Nephron progenitor cell (in vitro differentiated cells): ENCODE measurements around the gene ACBD7.

Source experiments
- DNase-seq: peaks from one replicate; pipeline ENCODE4 v3.0.0; 2021
- H3K27ac Mint-ChIP-seq: 2 replicates; pipeline ENCODE4 v1.8.0; 2021; ENCODE audit warnings: mild to moderate bottlenecking, moderate library complexity, mixed read lengths
- H3K27me3 Mint-ChIP-seq: 2 replicates; pipeline ENCODE4 v1.8.0; 2021; ENCODE audit warnings: mild to moderate bottlenecking, low read depth, mixed read lengths; ENCODE audit not compliant: poor library complexity
- H3K36me3 Mint-ChIP-seq: 2 replicates; pipeline ENCODE4 v1.8.0; 2021; ENCODE audit warnings: low read depth, mixed read lengths
- H3K4me1 Mint-ChIP-seq: 2 replicates; pipeline ENCODE4 v1.8.0; 2021; ENCODE audit warnings: mixed read lengths
- H3K4me3 Mint-ChIP-seq: 2 replicates; pipeline ENCODE4 v1.8.0; 2021; ENCODE audit warnings: mild to moderate bottlenecking, moderate library complexity, mixed read lengths
- H3K9me3 Mint-ChIP-seq: 2 replicates; pipeline ENCODE4 v1.8.0; 2021; ENCODE audit warnings: mild to moderate bottlenecking, moderate library complexity, mixed read lengths
- TF ChIP-seq, protein P1 (sequence below): fragments of 200-600 bp; sonication (generic); IDR thresholded peaks from 2 replicates; pipeline ENCODE4 v1.5.0; 2021; ENCODE audit warnings: antibody characterized with exemption

The ACBD7 gene

DNA sequence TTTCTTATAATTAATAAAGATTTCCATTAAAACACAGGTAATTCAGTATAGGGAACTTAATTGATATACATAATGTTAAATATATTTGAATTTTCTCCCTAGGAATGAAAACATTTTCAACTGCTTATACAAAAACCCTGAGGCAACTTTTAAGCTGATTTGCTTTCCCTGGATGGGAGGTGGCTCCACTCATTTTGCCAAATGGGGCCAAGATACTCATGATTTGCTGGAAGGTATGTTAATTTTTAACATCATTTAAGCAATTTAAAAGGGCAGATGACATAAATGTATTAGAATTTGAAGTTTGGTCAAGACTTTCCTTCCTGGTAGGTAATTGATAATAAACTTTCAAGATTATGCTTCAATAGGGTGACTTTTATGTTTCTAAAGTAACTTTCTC lies 39.0 kb downstream of the ACBD7 start:
- DNase-seq: no peak
- no peak overlapping the region for H3K27ac Mint-ChIP-seq
- no peak overlapping the region for H3K4me3 Mint-ChIP-seq
- H3K36me3 Mint-ChIP-seq: no peaks in the 10 kb centered on the region
- peaks cover 19% of the 10 kb centered on the region for H3K27me3 Mint-ChIP-seq
- H3K9me3 Mint-ChIP-seq: peaks cover 3% of the 10 kb centered on the region
- TF ChIP-seq, protein P1, sequence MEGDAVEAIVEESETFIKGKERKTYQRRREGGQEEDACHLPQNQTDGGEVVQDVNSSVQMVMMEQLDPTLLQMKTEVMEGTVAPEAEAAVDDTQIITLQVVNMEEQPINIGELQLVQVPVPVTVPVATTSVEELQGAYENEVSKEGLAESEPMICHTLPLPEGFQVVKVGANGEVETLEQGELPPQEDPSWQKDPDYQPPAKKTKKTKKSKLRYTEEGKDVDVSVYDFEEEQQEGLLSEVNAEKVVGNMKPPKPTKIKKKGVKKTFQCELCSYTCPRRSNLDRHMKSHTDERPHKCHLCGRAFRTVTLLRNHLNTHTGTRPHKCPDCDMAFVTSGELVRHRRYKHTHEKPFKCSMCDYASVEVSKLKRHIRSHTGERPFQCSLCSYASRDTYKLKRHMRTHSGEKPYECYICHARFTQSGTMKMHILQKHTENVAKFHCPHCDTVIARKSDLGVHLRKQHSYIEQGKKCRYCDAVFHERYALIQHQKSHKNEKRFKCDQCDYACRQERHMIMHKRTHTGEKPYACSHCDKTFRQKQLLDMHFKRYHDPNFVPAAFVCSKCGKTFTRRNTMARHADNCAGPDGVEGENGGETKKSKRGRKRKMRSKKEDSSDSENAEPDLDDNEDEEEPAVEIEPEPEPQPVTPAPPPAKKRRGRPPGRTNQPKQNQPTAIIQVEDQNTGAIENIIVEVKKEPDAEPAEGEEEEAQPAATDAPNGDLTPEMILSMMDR: no peak
- H3K4me1 Mint-ChIP-seq: no peaks in the 10 kb centered on the region

DNA sequence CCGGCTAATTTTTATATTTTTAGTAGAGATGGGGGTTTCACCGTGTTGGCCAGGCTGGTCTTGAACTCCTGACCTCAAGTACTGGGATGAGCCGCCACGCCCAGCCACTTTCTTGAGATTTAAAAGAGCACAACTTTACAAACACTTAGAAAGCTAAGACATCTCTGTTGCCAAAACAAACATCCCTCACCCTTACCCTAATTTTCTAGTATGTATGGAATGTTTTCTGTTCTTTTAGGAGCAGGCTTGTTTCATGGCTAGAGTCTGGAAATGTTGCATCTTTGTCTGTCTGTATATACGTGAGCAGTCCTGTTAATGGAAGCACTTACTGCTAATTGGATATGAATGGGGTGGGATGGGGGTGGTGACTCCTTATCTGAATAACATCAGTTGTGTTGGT lies 42.0 kb downstream of the ACBD7 start:
- no peaks in the 10 kb centered on the region for H3K4me1 Mint-ChIP-seq
- H3K27me3 Mint-ChIP-seq: peaks cover 15% of the 10 kb centered on the region
- H3K4me3 Mint-ChIP-seq: no peak overlapping the region
- TF ChIP-seq, protein P1: no peak
- no peaks in the 10 kb centered on the region for H3K36me3 Mint-ChIP-seq
- no peak overlapping the region for H3K27ac Mint-ChIP-seq
- H3K9me3 Mint-ChIP-seq: peaks cover 4% of the 10 kb centered on the region
- no peak for DNase-seq

DNA sequence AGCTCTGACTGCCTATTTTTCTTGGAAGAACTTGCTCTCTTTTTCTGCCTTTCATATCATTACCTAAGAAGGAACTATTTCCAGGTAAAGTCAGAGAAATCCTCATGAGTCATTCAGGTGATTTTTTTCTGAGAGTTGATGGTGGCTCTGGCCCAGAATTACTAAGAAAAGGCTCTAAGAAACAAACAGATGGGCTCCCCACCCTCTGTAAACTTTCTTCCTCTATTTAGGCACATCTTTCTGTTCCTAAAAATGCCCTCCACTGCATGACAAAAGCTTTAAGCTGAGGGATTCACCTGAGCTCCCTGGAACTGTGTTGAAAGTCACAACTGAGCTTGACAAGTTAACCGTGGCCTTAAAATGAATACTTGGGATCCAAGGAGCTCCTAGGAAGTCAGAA lies 43.2 kb downstream of the ACBD7 start:
- no peak for DNase-seq
- TF ChIP-seq, protein P1: no peak
- Mint-ChIP-seq H3K4me3 (no peak overlapping the region), H3K9me3 (peaks cover 4% of the 10 kb centered on the region), H3K36me3 (no peaks in the 10 kb centered on the region), H3K27ac (no peak overlapping the region), H3K4me1 (no peaks in the 10 kb centered on the region), H3K27me3 (peaks cover 15% of the 10 kb centered on the region)

DNA sequence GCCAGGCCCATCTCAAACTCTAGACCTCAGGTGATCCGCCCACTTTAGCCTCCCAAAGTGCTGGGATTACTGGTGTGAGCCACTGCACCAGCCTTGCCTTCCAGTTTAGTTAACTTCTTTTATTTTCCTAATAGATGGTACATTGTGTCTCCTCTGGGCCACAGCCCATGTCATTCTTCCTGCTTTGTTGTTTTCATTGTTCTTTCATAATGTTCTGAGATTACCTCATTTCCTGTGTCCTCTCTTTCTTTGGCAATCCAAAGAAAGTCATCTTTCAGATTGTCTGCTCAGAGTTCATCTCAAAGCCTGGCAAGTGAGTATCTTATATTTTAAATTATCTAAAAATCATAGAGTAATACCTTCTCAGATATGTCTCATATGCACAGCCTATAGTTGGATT lies 44.9 kb downstream of the ACBD7 start, which contains the start of gene OLAH:
TSS of gene OLAH (plus strand) at position 270 of the 400 bp plus-strand sequence. CDS start 3,346 bp downstream, outside the sequence.
- Mint-ChIP-seq H3K27me3 (peaks cover 22% of the 10 kb centered on the region), H3K4me3 (no peak within 1 kb of the TSS), H3K27ac (no peak within 1 kb of the TSS), H3K36me3 (no peaks in the 10 kb centered on the region), H3K9me3 (peaks cover 4% of the 10 kb centered on the region), H3K4me1 (no peaks in the 10 kb centered on the region)
- no peak for DNase-seq
- TF ChIP-seq, protein P1: no peak

DNA sequence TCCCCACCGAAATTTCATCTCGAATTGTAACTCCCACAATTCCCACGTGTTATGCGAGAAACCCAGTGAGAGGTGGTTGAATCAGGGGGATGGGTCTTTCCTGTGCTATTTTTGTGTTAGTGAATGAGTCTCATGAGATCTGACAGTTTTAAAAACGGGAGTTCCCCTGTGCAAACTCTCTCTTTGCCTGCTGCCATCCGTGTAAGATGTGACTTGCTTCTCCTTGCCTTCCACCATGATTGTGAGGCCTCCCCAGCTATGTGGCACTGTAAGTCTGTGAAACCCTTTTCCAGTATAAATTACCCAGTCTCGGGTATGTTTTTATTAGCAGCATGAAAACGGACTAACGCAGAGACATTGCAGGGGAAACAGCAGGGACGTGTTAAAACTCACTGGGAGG lies 50.2 kb downstream of the ACBD7 start:
- no peak overlapping the region for H3K4me3 Mint-ChIP-seq
- TF ChIP-seq, protein P1: no peak
- H3K9me3 Mint-ChIP-seq: peaks cover 8% of the 10 kb centered on the region
- no peak for DNase-seq
- H3K36me3 Mint-ChIP-seq: no peaks in the 10 kb centered on the region
- H3K27ac Mint-ChIP-seq: no peak overlapping the region
- peaks cover 21% of the 10 kb centered on the region for H3K27me3 Mint-ChIP-seq
- H3K4me1 Mint-ChIP-seq: peaks cover 10% of the 10 kb centered on the region

DNA sequence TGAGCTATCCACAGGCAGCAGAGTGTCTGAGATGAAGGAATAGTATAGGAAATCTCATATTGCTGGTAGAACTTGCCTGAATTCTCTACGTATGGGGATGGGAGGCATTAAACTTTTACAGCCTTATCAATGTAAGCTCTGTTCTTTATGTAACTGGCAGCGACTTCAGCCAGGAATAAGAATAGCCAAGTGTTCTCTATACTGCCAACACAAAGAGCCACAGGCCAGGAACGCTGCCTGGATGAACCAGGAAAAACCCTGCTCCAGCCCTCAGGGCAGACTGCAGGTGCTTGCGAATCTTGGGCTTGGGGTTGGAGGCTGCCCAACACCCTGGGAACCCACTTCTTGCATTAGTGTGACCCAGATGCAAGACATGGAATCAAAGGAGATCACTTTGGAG lies 50.9 kb downstream of the ACBD7 start:
- Mint-ChIP-seq H3K27ac (no peak overlapping the region), H3K36me3 (no peaks in the 10 kb centered on the region), H3K27me3 (peaks cover 21% of the 10 kb centered on the region), H3K9me3 (peaks cover 8% of the 10 kb centered on the region), H3K4me1 (peaks cover 10% of the 10 kb centered on the region), H3K4me3 (no peak overlapping the region)
- no peak for DNase-seq
- TF ChIP-seq, protein P1: no peak
